ENCODE measurements around the gene GCG. TPM values are rescaled to one million over a fixed set of nuclear protein-coding genes. Genes with fewer than 3 reads are reported as not detected.

The GCG gene
- total and polyA plus RNA-seq, 2 donors (not counting 1 experiment from before 2014, with no cell fraction given), result not detected

DNA sequence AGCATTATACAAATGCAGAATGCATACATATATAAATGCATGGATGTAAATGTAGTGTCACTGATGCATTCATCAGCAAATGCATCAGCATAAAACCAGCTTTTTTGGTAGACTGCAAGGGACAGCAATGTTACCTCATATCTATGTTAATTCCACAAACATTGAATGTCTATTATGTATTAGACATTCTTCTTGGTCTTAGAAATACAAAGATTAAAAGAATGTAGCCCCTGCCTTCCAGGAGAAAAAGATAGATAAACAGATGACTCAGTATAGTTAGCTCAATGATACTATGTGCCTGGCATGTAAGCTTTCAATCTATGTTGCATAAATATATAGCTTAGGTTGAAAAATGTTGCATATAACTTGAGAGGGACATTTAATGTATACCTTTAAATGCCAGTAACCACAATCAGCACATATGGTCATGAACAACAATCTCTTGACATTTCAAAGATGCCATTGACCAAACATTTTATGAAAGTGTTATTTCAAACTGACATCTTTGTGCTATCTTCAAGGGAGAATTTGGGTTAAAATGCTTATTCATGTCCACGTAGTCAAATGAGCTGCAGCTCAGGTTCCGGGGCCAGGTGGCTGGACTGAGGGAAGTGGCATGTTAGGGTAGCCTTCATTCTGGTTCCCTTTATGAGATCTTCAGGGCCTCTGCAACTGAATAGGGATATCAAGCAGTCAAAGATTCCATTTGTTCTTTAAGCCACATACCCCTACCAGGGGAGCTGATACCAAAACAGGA is 45.2 kb upstream of the GCG start:
- H3K4me1 ChIP-seq (ENCODE audit: control insufficient read depth in 2 of 2, insufficient read depth in 2 of 2, low read length in 2 of 2), result no peaks in the 10 kb centered on the region
- H3K27ac ChIP-seq (ENCODE audit: low read length in 2 of 2), result no peak overlapping the region
- Mint-ChIP-seq H3K9me3 (ENCODE audit: insufficient read depth) (no peaks in the 10 kb centered on the region), H3K4me1 (no peaks in the 10 kb centered on the region), H3K4me3 (no peak overlapping the region), H3K27ac (no peak overlapping the region), H3K27me3 (peaks cover 19% of the 10 kb centered on the region)
- H3K4me2 ChIP-seq (replicated peaks; ENCODE audit: low read depth, low read length, poor library complexity, severe bottlenecking), result no peak overlapping the region
- no peaks in the 10 kb centered on the region for H3K36me3 ChIP-seq (replicated peaks in 1 of 2; ENCODE audit: control extremely low read depth in 1 of 2, control insufficient read depth in 1 of 2, extremely low read depth in 1 of 2, insufficient read depth in 2 of 2, low read length in 1 of 2)
- intact Hi-C loops (cut with micrococcal nuclease), result no loop called here
- H2AFZ ChIP-seq (ENCODE audit: insufficient read depth, low read depth, low read length, poor library complexity, severe bottlenecking), result no peak overlapping the region
- ChIA-PET CTCF (no interaction called here), POLR2A (no interaction called here)
- no peaks in the 10 kb centered on the region for H3K79me2 ChIP-seq (ENCODE audit: control insufficient read depth, insufficient read depth, low read length)
- TF ChIP-seq EZH2 (IDR thresholded peaks at IDR 0.05; ENCODE audit: borderline replicate concordance, insufficient read depth, low read depth, low read length, poor library complexity, severe bottlenecking), result no peak
- TF ChIP-seq, protein P1, sequence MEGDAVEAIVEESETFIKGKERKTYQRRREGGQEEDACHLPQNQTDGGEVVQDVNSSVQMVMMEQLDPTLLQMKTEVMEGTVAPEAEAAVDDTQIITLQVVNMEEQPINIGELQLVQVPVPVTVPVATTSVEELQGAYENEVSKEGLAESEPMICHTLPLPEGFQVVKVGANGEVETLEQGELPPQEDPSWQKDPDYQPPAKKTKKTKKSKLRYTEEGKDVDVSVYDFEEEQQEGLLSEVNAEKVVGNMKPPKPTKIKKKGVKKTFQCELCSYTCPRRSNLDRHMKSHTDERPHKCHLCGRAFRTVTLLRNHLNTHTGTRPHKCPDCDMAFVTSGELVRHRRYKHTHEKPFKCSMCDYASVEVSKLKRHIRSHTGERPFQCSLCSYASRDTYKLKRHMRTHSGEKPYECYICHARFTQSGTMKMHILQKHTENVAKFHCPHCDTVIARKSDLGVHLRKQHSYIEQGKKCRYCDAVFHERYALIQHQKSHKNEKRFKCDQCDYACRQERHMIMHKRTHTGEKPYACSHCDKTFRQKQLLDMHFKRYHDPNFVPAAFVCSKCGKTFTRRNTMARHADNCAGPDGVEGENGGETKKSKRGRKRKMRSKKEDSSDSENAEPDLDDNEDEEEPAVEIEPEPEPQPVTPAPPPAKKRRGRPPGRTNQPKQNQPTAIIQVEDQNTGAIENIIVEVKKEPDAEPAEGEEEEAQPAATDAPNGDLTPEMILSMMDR (IDR thresholded peaks at IDR 0.05), result no peak
- peaks cover 0 to 5% (median 0%) of the 10 kb centered on the region in 4 experiments for H3K27me3 ChIP-seq (replicated peaks in 1 of 4; ENCODE audit: control extremely low read depth in 1 of 4, control insufficient read depth in 3 of 4, insufficient read depth in 4 of 4, low read length in 3 of 4)
- H4K20me1 ChIP-seq (ENCODE audit: control insufficient read depth, insufficient read depth, low read length, poor library complexity, severe bottlenecking), result no peaks in the 10 kb centered on the region
- no peak overlapping the region for H3K4me3 ChIP-seq (ENCODE audit: control extremely low read depth in 1 of 5, extremely low read depth in 1 of 5, insufficient read depth in 1 of 5, low read depth in 2 of 5, low read length in 4 of 5)
- WGBS (ENCODE audit: insufficient coverage), result 86% methylated on average over 2 of the region's 2 CpGs
- H3K9ac ChIP-seq (ENCODE audit: low read length), result no peak overlapping the region
- ATAC-seq (ENCODE audit: low read depth) (no peak), DNase-seq (no peak)
- H3K9me3 ChIP-seq (ENCODE audit: control extremely low read depth in 1 of 3, control insufficient read depth in 2 of 3, insufficient read depth in 1 of 3, low read length in 2 of 3), result no peaks in the 10 kb centered on the region

DNA sequence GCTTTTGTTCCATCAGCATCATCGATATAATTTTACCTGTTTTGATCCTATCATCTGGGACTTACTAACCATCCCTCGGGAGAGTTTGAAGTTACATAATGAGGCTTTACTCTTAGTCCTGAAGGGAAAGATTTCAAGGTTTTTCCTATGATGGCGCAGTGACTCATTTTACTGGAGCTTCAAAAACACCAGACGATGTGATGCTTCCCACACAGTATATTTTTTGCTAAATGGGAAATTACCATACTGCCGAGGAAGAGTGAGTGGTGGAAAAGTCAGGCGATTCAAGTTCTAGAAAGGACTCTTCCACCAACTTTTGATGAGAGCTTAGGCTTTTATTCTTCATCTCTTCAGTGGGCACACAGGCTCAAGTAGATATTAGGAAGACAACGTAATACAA is 44.6 kb upstream of the GCG start:
- Histone ChIP-seq H4K20me1 (ENCODE audit: control insufficient read depth, insufficient read depth, low read length, poor library complexity, severe bottlenecking) (no peaks in the 10 kb centered on the region), H3K9ac (ENCODE audit: low read length) (no peak overlapping the region), H3K4me2 (replicated peaks; ENCODE audit: low read depth, low read length, poor library complexity, severe bottlenecking) (no peak overlapping the region), H3K79me2 (ENCODE audit: control insufficient read depth, insufficient read depth, low read length) (no peaks in the 10 kb centered on the region), H3K4me1 (ENCODE audit: control insufficient read depth in 2 of 2, insufficient read depth in 2 of 2, low read length in 2 of 2) (no peaks in the 10 kb centered on the region), H3K27me3 (replicated peaks in 1 of 4; ENCODE audit: control extremely low read depth in 1 of 4, control insufficient read depth in 3 of 4, insufficient read depth in 4 of 4, low read length in 3 of 4) (peaks cover 0 to 5% (median 0%) of the 10 kb centered on the region in 4 experiments), H3K9me3 (ENCODE audit: control extremely low read depth in 1 of 3, control insufficient read depth in 2 of 3, insufficient read depth in 1 of 3, low read length in 2 of 3) (no peaks in the 10 kb centered on the region), H2AFZ (ENCODE audit: insufficient read depth, low read depth, low read length, poor library complexity, severe bottlenecking) (no peak overlapping the region), H3K27ac (ENCODE audit: low read length in 2 of 2) (no peak overlapping the region), H3K4me3 (ENCODE audit: control extremely low read depth in 1 of 5, extremely low read depth in 1 of 5, insufficient read depth in 1 of 5, low read depth in 2 of 5, low read length in 4 of 5) (no peak overlapping the region), H3K36me3 (replicated peaks in 1 of 2; ENCODE audit: control extremely low read depth in 1 of 2, control insufficient read depth in 1 of 2, extremely low read depth in 1 of 2, insufficient read depth in 2 of 2, low read length in 1 of 2) (no peaks in the 10 kb centered on the region)
- ChIA-PET POLR2A (no interaction called here), CTCF (no interaction called here)
- DNase-seq, result no peak
- no peak for TF ChIP-seq EZH2 (IDR thresholded peaks at IDR 0.05; ENCODE audit: borderline replicate concordance, insufficient read depth, low read depth, low read length, poor library complexity, severe bottlenecking)
- TF ChIP-seq, protein P1 (IDR thresholded peaks at IDR 0.05), result no peak
- H3K4me3 Mint-ChIP-seq, result no peak overlapping the region
- WGBS (ENCODE audit: insufficient coverage), result no CpG with 5 or more reads among the region's 7 CpGs
- peaks cover 23% of the 10 kb centered on the region for H3K27me3 Mint-ChIP-seq
- intact Hi-C loops (cut with micrococcal nuclease), result no loop called here
- no peaks in the 10 kb centered on the region for H3K4me1 Mint-ChIP-seq
- no peaks in the 10 kb centered on the region for H3K9me3 Mint-ChIP-seq (ENCODE audit: insufficient read depth)
- no peak for ATAC-seq (ENCODE audit: low read depth)
- no peak overlapping the region for H3K27ac Mint-ChIP-seq

All from B cell (primary cell).